Smooth muscle cell (in vitro differentiated cells): ENCODE results near the gene DPYD. TPM values are rescaled to one million over a fixed set of nuclear protein-coding genes. Genes with fewer than 3 reads are reported as not detected.

ENCODE experiments used
- DNase-seq: peaks from one replicate; lab custom pipeline; 2025; ENCODE audit not compliant: unreplicated experiment; lab: John Stamatoyannopoulos, UW
- H2AFZ ChIP-seq: fragments of 200-600 bp; sonication (generic); 2 replicates; pipeline ENCODE4 v1.6.0; 2016; ENCODE audit warnings: antibody characterized with exemption, low read depth, mild to moderate bottlenecking
- H3F3A ChIP-seq: fragments of 200-600 bp; sonication (generic); 2 replicates; pipeline ENCODE4 v1.6.0; 2017; ENCODE audit warnings: antibody characterized with exemption, low read depth
- H3K27ac ChIP-seq: fragments of 200-600 bp; sonication (generic); 2 replicates; pipeline ENCODE4 v1.5.1; 2016; ENCODE audit warnings: low read depth, mild to moderate bottlenecking
- H3K27me3 ChIP-seq: fragments of 200-600 bp; sonication (generic); 2 replicates; pipeline ENCODE4 v1.6.1; 2016; ENCODE audit warnings: low read depth, mild to moderate bottlenecking
- H3K36me3 ChIP-seq: fragments of 200-600 bp; sonication (generic); 2 replicates; pipeline ENCODE4 v1.5.1; 2016; ENCODE audit warnings: low read depth
- H3K4me1 ChIP-seq: fragments of 200-600 bp; sonication (generic); 2 replicates; pipeline ENCODE4 v1.5.1; 2016; ENCODE audit warnings: low read depth
- H3K4me2 ChIP-seq: fragments of 200-600 bp; sonication (generic); 2 replicates; pipeline ENCODE4 v1.6.0; 2016; ENCODE audit warnings: mild to moderate bottlenecking
- H3K4me3 ChIP-seq: fragments of 200-600 bp; sonication (generic); 2 replicates; pipeline ENCODE4 v1.5.1; 2016; ENCODE audit warnings: mild to moderate bottlenecking
- H3K79me2 ChIP-seq: fragments of 200-600 bp; sonication (generic); 2 replicates; pipeline ENCODE4 v1.6.0; 2016; ENCODE audit warnings: low read depth, mild to moderate bottlenecking
- H3K9ac ChIP-seq: fragments of 200-600 bp; sonication (generic); 2 replicates; pipeline ENCODE4 v1.6.0; 2016; ENCODE audit warnings: low read depth
- H3K9me3 ChIP-seq: fragments of 200-600 bp; sonication (generic); replicated peaks from 2 replicates; pipeline ENCODE4 v1.5.1; 2016; ENCODE audit warnings: low read depth
- H4K20me1 ChIP-seq: fragments of 200-600 bp; sonication (generic); 2 replicates; pipeline ENCODE4 v1.6.0; 2016; ENCODE audit warnings: low read depth
- CTCF ChIP-seq: fragments of 200-600 bp; sonication (generic); IDR thresholded peaks from 2 replicates; pipeline ENCODE4 v1.5.1; 2017; ENCODE audit warnings: borderline replicate concordance, mild to moderate bottlenecking, antibody characterized with exemption; ENCODE audit not compliant: insufficient read depth, poor library complexity, severe bottlenecking
- WGBS: methylation state at CpG from one replicate; pipeline ENCODE4 v1.1.7; 2016; ENCODE audit warnings: low lambda C conversion rate; 5-methylcytosine and 5-hydroxymethylcytosine counted together
- polyA plus RNA-seq: library from polyadenylated mRNA; unstranded; fragments of >200 nt; fragmentation: Nextera tagmentation; extraction: Ambion mirVana; gene quantifications from 2 replicates; pipeline ENCODE4 v1.2.1, GENCODE V29; 2016
- total RNA-seq: library from RNA; depleted of rRNA; stranded (reverse); fragments of >200 nt; gene quantifications from 2 replicates; pipeline ENCODE4 v1.2.3, GENCODE V29; 2014

Gene DPYD
- total and polyA plus RNA-seq, 2 experiments from 2014 or later: 1.8 to 2.0 TPM

- Histone ChIP-seq H3K27me3 (no peaks in the 10 kb centered on the region), H3K4me1 (no peaks in the 10 kb centered on the region), H3K79me2 (no peaks in the 10 kb centered on the region), H3K9me3 (no peaks in the 10 kb centered on the region), H3K4me2 (no peak overlapping the region), H3K9ac (no peak overlapping the region), H3K4me3 (no peak overlapping the region), H3F3A (no peaks in the 10 kb centered on the region), H4K20me1 (no peaks in the 10 kb centered on the region), H2AFZ (no peak overlapping the region), H3K36me3 (no peaks in the 10 kb centered on the region), H3K27ac (no peak overlapping the region)
- no peak for DNase-seq
- no peak for TF ChIP-seq CTCF
- WGBS: 71% methylated on average over 5 of the region's 5 CpGs
Measured at GRCh38 chr1:97565886-97566285, 354.9 kb downstream of the DPYD start.

GRCh38 chr1:97563926-97564325 is 356.9 kb downstream of the DPYD start:
- Histone ChIP-seq H3K4me3 (no peak overlapping the region), H4K20me1 (no peaks in the 10 kb centered on the region), H3K9me3 (no peaks in the 10 kb centered on the region), H3K36me3 (no peaks in the 10 kb centered on the region), H3K79me2 (no peaks in the 10 kb centered on the region), H3K4me1 (no peaks in the 10 kb centered on the region), H3K27me3 (no peaks in the 10 kb centered on the region), H2AFZ (no peak overlapping the region), H3F3A (no peaks in the 10 kb centered on the region), H3K4me2 (no peak overlapping the region), H3K9ac (no peak overlapping the region), H3K27ac (no peak overlapping the region)
- no peak for TF ChIP-seq CTCF
- whole genome bisulfite sequencing: 94% methylated on average over 4 of the region's 4 CpGs
- DNase-seq: no peak

GRCh38 chr1:97562081-97562480 is 358.8 kb downstream of the DPYD start:
- Histone ChIP-seq H3K4me3 (no peak overlapping the region), H3K79me2 (no peaks in the 10 kb centered on the region), H3K9ac (no peak overlapping the region), H4K20me1 (no peaks in the 10 kb centered on the region), H3K27ac (no peak overlapping the region), H3K4me1 (no peaks in the 10 kb centered on the region), H3K4me2 (no peak overlapping the region), H3K27me3 (no peaks in the 10 kb centered on the region), H3K36me3 (no peaks in the 10 kb centered on the region), H2AFZ (no peak overlapping the region), H3F3A (no peaks in the 10 kb centered on the region), H3K9me3 (no peaks in the 10 kb centered on the region)
- DNase-seq: no peak
- no peak for TF ChIP-seq CTCF

GRCh38 chr1:97560714-97561113 is 360.1 kb downstream of the DPYD start:
- DNase-seq: no peak
- no peaks in the 10 kb centered on the region for H3K9me3 ChIP-seq
- TF ChIP-seq CTCF: no peak
- no peaks in the 10 kb centered on the region for H3K79me2 ChIP-seq
- no peak overlapping the region for H3K4me2 ChIP-seq
- no peak overlapping the region for H3K9ac ChIP-seq
- H3F3A ChIP-seq: no peaks in the 10 kb centered on the region
- no peaks in the 10 kb centered on the region for H3K36me3 ChIP-seq
- H2AFZ ChIP-seq: no peak overlapping the region
- 76% methylated on average over 4 of the region's 4 CpGs for WGBS
- no peak overlapping the region for H3K4me3 ChIP-seq
- H4K20me1 ChIP-seq: no peaks in the 10 kb centered on the region
- no peaks in the 10 kb centered on the region for H3K4me1 ChIP-seq
- H3K27ac ChIP-seq: no peak overlapping the region
- H3K27me3 ChIP-seq: no peaks in the 10 kb centered on the region
